ENCODE data around the gene COQ8A. TPM values are rescaled to one million over a fixed set of nuclear protein-coding genes. Genes with fewer than 3 reads are reported as not detected.

COQ8A gene
- total RNA-seq, 6 experiments from 2014 or later, result 51.6 to 78.1 (median 69.6) TPM

DNA sequence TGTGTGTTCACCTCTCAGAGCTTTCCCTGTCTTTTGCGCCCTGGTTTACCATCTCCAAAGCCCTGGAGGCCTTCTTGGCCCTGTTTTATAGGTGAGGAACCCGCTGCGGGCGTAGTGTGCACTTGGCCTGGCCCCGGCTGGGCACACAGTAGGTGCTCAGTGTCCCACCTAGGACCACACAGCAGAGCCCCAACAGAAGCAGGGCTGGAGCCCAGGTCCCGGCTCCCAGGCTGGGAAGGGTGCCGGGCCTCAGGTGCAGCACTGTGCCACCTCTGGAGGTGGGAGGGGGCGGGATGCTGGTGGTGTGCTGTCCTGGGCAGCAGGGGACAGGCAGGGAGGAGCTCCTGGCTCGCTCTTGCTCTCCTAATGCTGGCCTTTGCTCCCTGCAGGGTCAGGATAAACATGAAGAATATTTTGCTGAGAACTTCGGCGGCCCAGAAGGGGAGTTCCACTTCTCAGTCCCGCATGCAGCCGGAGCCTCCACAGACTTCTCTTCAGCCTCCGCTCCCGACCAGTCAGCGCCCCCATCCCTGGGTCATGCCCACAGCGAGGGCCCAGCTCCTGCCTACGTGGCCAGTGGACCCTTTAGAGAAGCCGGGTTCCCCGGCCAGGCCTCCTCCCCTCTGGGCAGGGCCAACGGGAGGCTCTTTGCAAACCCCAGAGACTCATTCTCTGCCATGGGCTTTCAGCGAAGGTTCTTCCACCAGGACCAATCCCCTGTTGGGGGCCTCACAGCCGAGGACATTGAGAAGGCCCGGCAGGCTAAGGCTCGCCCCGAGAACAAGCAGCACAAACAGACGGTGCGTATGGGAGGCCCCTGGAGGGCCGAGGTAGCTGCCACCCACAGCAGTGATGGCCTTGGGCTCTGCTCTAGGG, 24.8 kb downstream of the COQ8A start:
- Histone ChIP-seq H3K4me1 (peaks cover 0 to 38% (median 7%) of the 10 kb centered on the region in 4 donors), H3K27me3 (no peaks in the 10 kb centered on the region), H3K27ac (peak overlapping the region in 2 of 3 donors; percentile 54 to 63), H3K9me3 (no peaks in the 10 kb centered on the region), H3K4me3 (peak overlapping the region in 2 of 3 donors; percentile 28 to 42), H3K36me3 (peaks cover 0 to 15% (median 1%) of the 10 kb centered on the region in 4 donors)
- DNase-seq, result peak; percentile 51 to 80 (median 76)
- ATAC-seq, result peak; percentile 76 to 93 (median 90)
- TF ChIP-seq, protein P1, sequence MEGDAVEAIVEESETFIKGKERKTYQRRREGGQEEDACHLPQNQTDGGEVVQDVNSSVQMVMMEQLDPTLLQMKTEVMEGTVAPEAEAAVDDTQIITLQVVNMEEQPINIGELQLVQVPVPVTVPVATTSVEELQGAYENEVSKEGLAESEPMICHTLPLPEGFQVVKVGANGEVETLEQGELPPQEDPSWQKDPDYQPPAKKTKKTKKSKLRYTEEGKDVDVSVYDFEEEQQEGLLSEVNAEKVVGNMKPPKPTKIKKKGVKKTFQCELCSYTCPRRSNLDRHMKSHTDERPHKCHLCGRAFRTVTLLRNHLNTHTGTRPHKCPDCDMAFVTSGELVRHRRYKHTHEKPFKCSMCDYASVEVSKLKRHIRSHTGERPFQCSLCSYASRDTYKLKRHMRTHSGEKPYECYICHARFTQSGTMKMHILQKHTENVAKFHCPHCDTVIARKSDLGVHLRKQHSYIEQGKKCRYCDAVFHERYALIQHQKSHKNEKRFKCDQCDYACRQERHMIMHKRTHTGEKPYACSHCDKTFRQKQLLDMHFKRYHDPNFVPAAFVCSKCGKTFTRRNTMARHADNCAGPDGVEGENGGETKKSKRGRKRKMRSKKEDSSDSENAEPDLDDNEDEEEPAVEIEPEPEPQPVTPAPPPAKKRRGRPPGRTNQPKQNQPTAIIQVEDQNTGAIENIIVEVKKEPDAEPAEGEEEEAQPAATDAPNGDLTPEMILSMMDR (IDR thresholded peaks at IDR 0.05), result no peak
- TF ChIP-seq POLR2A (IDR thresholded peaks at IDR 0.05), result no peak
- intact Hi-C loops (cut with DNase I), result no loop called here
- 52% methylated on average over 6 of the region's 29 CpGs for WGBS (ENCODE audit: insufficient coverage, low coverage, low lambda C conversion rate, missing lambda C conversion rate)

DNA sequence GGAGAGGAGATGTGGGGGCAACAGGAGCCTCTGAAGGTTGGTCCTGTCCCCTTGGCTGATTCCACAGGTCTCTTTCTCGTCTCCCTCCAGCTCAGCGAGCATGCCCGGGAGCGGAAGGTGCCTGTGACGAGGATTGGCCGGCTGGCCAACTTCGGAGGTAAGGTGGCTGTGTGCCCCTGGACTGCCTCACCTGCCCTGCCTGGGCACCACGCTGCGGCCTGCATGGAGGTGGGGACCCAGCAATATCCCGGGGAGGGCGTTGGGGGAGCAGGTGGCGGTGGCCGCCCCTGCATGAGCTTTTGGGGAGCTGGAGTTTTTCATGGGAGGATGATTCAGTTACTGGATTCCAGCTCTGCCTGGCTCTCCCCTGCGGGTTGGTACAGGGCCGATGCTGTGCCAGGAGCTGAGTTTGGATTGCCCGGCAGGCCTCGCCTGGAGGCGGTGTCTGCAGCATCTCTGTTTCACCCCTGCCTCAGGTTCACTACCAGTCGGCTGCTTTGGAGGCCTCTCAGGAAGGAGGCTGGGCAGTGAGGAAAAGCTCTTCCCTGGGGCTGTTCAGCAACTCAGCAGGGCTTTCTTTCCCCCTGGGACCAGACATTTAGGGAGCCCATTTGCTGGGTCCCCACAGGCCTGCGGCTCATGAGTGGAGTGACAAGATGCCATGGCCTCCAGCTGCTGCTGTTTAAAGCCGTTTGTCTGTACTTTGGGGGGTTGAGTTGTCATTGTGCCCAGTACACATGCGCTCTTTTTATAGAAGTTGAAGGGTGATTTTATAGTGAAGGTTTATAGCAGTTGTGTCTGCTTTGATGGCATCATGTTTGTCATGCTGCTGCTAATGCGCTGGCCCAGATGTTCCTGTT, 25.7 kb downstream of the COQ8A start:
- Histone ChIP-seq H3K9me3 (no peaks in the 10 kb centered on the region), H3K27me3 (no peaks in the 10 kb centered on the region), H3K4me1 (peaks cover 0 to 38% (median 7%) of the 10 kb centered on the region in 4 donors), H3K27ac (peak overlapping the region in 2 of 3 donors; percentile 54 to 63), H3K36me3 (peaks cover 0 to 23% (median 3%) of the 10 kb centered on the region in 4 donors), H3K4me3 (no peak overlapping the region)
- intact Hi-C loops (cut with DNase I), result no loop called here
- 98% methylated on average over 9 of the region's 23 CpGs for WGBS (ENCODE audit: insufficient coverage, low coverage, low lambda C conversion rate, missing lambda C conversion rate)
- ATAC-seq (no peak), DNase-seq (no peak)
- TF ChIP-seq, protein P1 (IDR thresholded peaks at IDR 0.05), result no peak

DNA sequence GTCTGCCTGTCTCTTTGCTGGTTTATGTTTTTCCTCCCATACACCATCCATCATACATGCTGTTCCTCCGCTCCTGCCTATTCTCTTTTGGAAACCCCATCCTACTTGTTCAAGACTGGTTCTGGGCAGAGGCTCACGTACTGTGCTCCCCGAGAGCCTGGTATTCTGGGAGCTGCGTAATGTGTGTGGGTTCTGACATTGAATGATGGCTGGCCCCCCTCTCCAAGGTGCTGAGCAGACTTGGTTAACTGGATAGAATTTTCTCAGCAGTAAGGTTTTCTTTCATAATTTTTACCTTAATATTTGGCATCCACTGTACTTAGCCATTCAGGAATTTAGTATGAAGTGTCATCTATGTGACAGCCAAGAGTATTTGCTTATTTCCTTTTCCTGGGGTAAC, 26.6 kb downstream of the COQ8A start:
- intact Hi-C loops (cut with DNase I), result no loop called here
- H3K4me3 ChIP-seq, result no peak overlapping the region
- H3K36me3 ChIP-seq, result peaks cover 0 to 24% (median 3%) of the 10 kb centered on the region in 4 donors
- ATAC-seq, result no peak
- 100% methylated on average over 3 of the region's 4 CpGs for WGBS (ENCODE audit: insufficient coverage, low coverage, low lambda C conversion rate, missing lambda C conversion rate)
- TF ChIP-seq POLR2A (IDR thresholded peaks at IDR 0.05), result no peak
- TF ChIP-seq, protein P1 (IDR thresholded peaks at IDR 0.05), result no peak
- no peaks in the 10 kb centered on the region for H3K27me3 ChIP-seq
- peaks cover 0 to 38% (median 7%) of the 10 kb centered on the region in 4 donors for H3K4me1 ChIP-seq
- H3K27ac ChIP-seq, result no peak overlapping the region
- no peaks in the 10 kb centered on the region for H3K9me3 ChIP-seq
- DNase-seq, result no peak

DNA sequence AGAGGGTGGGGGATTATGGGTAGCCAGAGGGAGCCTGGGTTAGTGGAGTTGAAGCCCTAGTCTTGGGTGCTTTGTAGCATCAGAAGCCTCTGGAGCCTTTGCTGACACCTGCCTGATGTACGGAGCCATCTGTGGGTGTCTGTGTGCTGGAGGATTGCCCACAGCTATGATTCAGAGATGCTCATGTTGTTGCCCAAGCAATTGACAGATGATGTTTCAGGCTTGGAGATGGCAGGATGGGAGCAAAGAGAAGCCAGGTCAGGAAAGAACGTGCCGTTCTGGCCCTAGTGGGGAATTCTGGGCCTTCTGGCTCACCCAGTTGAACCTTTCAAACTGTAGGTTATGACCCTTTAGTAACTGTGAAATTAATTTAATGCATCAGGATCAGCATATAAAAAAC, 27.6 kb downstream of the COQ8A start:
- peak; percentile 10 to 82 (median 46) for ATAC-seq
- H3K4me3 ChIP-seq, result no peak overlapping the region
- H3K9me3 ChIP-seq, result no peaks in the 10 kb centered on the region
- H3K36me3 ChIP-seq, result peaks cover 0 to 24% (median 3%) of the 10 kb centered on the region in 4 donors
- DNase-seq, result peak in 1 of 3 donors; percentile 60
- H3K4me1 ChIP-seq, result peaks cover 0 to 46% (median 7%) of the 10 kb centered on the region in 4 donors
- TF ChIP-seq POLR2A (IDR thresholded peaks at IDR 0.05), result no peak
- TF ChIP-seq, protein P1 (IDR thresholded peaks at IDR 0.05), result no peak
- 11% methylated on average over 2 of the region's 3 CpGs for WGBS (ENCODE audit: insufficient coverage, low coverage, low lambda C conversion rate, missing lambda C conversion rate)
- intact Hi-C loops (cut with DNase I), result no loop called here
- no peaks in the 10 kb centered on the region for H3K27me3 ChIP-seq
- H3K27ac ChIP-seq, result no peak overlapping the region
